Measurements from ENCODE around the gene LTBP1.
A peak's percentile ranks its signal among the peaks of the same experiment; 100 is the strongest.

LTBP1 gene

DNA sequence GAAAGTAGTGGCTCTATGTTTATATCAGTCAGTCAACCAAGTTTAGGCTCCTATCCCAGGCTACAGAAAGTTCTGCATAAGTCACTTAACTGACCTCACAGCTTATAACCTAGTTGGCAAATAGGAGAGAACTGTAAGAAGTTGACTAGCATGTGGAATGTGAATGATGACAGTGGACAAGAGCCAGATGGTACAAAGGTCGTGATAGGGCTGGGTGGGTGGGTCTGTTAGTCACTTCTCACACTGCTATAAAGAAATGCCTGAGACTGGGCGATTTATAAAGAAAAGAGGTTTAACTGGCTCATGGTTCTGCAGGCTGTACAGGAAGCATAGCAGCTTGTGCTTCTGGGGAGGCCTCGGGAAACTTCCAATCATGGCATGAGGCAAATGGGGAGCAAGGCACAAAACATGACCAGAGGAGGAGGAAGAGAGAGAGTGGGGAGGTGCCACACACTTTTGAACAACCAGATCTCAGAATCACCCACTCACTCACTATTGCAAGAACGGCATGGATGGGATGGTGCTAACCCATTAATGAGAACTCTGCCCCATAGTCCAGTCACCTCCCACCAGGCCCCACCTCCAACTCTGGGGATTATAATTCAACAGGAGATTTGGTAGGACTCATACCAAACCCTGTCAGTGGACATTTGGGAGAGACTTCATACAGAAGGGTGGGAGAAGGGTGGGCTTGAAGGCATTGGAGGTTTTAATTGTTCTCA lies 68.8 kb downstream of the LTBP1 start:
- TF ChIP-seq, protein P1, sequence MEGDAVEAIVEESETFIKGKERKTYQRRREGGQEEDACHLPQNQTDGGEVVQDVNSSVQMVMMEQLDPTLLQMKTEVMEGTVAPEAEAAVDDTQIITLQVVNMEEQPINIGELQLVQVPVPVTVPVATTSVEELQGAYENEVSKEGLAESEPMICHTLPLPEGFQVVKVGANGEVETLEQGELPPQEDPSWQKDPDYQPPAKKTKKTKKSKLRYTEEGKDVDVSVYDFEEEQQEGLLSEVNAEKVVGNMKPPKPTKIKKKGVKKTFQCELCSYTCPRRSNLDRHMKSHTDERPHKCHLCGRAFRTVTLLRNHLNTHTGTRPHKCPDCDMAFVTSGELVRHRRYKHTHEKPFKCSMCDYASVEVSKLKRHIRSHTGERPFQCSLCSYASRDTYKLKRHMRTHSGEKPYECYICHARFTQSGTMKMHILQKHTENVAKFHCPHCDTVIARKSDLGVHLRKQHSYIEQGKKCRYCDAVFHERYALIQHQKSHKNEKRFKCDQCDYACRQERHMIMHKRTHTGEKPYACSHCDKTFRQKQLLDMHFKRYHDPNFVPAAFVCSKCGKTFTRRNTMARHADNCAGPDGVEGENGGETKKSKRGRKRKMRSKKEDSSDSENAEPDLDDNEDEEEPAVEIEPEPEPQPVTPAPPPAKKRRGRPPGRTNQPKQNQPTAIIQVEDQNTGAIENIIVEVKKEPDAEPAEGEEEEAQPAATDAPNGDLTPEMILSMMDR (IDR thresholded peaks at IDR 0.05): no peak
- Histone ChIP-seq H3K4me3 (no peak overlapping the region), H3K27me3 (no peaks in the 10 kb centered on the region), H3K9me3 (no peaks in the 10 kb centered on the region), H3K27ac (peak overlapping the region in 1 of 2 donors; percentile 30), H3K4me1 (peaks cover 0 to 35% (median 3%) of the 10 kb centered on the region in 4 donors), H3K36me3 (no peaks in the 10 kb centered on the region)
- intact Hi-C loops (cut with DNase I; ENCODE audit: low total_unique reads): no loop called here
- no peak for DNase-seq

DNA sequence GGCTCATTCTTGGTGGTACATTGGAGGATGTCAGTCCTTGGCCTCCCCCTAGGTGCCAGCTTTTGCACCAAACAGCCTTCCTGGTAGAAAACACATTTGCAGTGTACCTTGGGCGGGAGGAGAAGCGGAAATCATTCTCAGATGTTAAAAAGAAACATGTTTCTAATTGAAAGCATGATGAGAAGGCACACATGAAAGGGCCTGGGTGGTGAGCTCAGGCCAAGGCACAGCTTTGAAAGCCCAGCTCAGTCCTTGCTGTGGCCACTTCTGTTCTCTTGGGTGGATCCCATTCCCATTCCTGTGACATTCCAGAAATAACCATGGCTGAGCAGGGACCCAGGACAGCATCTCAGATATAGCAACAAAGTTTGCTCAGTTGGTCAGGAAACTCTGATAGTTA lies 71.5 kb downstream of the LTBP1 start:
- no peak overlapping the region for H3K4me3 ChIP-seq
- H3K4me1 ChIP-seq: peaks cover 0 to 62% (median 7%) of the 10 kb centered on the region in 4 donors
- H3K36me3 ChIP-seq: no peaks in the 10 kb centered on the region
- no peaks in the 10 kb centered on the region for H3K9me3 ChIP-seq
- H3K27ac ChIP-seq: peak overlapping the region in 1 of 2 donors; percentile 33
- intact Hi-C loops (cut with DNase I; ENCODE audit: low total_unique reads): no loop called here
- no peak for DNase-seq
- TF ChIP-seq, protein P1 (IDR thresholded peaks at IDR 0.05): no peak
- no peaks in the 10 kb centered on the region for H3K27me3 ChIP-seq

DNA sequence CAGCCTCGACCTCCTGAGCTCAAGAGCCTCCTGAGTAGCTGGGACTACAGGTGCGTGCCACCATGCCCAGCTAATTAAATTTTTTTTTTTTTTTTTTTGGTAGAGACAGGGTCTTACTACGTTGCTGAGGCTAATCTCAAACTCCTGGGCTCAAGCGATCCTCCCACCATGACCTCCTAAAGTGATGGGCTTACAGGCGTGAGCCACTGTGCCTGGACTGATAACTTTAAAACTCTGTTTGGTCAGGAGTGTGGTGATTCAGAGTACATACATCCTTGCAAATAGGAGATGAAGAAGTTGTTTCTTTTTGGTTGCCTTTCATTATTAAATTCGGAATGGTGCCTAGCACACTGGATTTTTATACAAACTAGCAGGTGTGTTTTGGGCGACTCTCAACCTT lies 73.0 kb downstream of the LTBP1 start:
- H3K27me3 ChIP-seq: no peaks in the 10 kb centered on the region
- no peak overlapping the region for H3K27ac ChIP-seq
- intact Hi-C loops (cut with DNase I; ENCODE audit: low total_unique reads): loop anchor here (5.0 kb wide), 1 partner anchor 72 kb away; the partner anchor contains the start of gene LTBP1
- H3K4me1 ChIP-seq: peaks cover 0 to 56% (median 9%) of the 10 kb centered on the region in 4 donors
- DNase-seq: no peak
- TF ChIP-seq, protein P1 (IDR thresholded peaks at IDR 0.05): no peak
- H3K9me3 ChIP-seq: peaks cover 0 to 2% (median 0%) of the 10 kb centered on the region in 3 donors
- no peaks in the 10 kb centered on the region for H3K36me3 ChIP-seq
- no peak overlapping the region for H3K4me3 ChIP-seq

- Histone ChIP-seq H3K27ac (peak overlapping the region in 1 of 2 donors; percentile 67), H3K4me1 (peaks cover 0 to 46% (median 6%) of the 10 kb centered on the region in 4 donors), H3K36me3 (no peaks in the 10 kb centered on the region), H3K27me3 (no peaks in the 10 kb centered on the region), H3K4me3 (peak overlapping the region in 1 of 2 donors; percentile 3), H3K9me3 (peaks cover 0 to 4% (median 0%) of the 10 kb centered on the region in 3 donors)
- intact Hi-C loops (cut with DNase I; ENCODE audit: low total_unique reads): loop anchor here (5.0 kb wide), 1 partner anchor 74 kb away; the partner anchor contains the start of gene LTBP1
- TF ChIP-seq, protein P1 (IDR thresholded peaks at IDR 0.05): no peak
- DNase-seq: no peak
Observed at GRCh38 chr2:33020883-33021282, 74.1 kb downstream of the LTBP1 start.

DNA sequence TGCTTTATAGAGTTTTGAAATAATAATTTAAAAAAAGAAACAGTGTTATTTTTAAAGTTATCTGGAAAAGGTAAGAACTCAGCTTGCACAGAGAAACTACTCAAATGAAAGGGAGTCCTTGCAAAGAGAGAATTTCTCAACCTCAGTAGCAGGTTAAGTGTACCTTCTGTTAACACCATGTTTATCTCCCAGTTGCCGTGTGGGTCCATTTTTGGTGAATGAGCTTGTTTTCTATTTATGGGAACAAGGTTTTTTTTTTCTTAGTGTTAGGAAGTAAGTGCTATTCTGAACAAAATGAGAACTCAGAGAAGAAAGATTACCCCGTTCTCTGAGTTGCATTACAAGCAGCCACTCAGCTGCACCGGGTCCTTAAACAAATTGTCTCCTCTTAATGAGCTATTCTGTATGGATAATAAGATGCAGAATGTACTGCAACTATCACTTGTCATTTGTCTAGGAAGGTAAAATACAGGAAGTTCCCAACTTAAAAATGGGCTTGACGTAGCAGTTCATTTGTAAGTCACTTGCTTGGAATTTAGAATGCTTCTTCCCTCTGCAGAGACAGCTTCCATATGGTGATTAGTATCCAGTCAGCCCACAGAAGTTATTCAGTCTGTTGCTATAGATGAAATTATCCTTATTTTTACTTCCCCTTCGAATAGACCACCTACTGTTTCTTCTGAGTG lies 74.9 kb downstream of the LTBP1 start:
- Histone ChIP-seq H3K9me3 (peaks cover 0 to 4% (median 0%) of the 10 kb centered on the region in 3 donors), H3K36me3 (no peaks in the 10 kb centered on the region), H3K27me3 (no peaks in the 10 kb centered on the region), H3K4me3 (peak overlapping the region in 1 of 2 donors; percentile 3), H3K27ac (peak overlapping the region; percentile 22 to 67), H3K4me1 (peaks cover 0 to 43% (median 6%) of the 10 kb centered on the region in 4 donors)
- DNase-seq: no peak
- intact Hi-C loops (cut with DNase I; ENCODE audit: low total_unique reads): loop anchor here (5.0 kb wide), 1 partner anchor 74 kb away; the partner anchor contains the start of gene LTBP1
- TF ChIP-seq, protein P1 (IDR thresholded peaks at IDR 0.05): no peak
